CD4-positive, alpha-beta T cell treated with Interferon alpha-2 for 1 hour (primary cell): Measurements from ENCODE around the gene NCOR1.
"Not testable (repeated sequence)": the region's sequence is repeated elsewhere in the genome, so short reads cannot be mapped to it uniquely, and the experiment has no call there.

Experiments
- DNase-seq, 2 donors: peaks; one replicate each; pipeline ENCODE4 v3.0.0-alpha.2; 2020 to 2022

The NCOR1 gene

GRCh38 chr17:16083223-16083622, 132.1 kb downstream of the NCOR1 start:
- no peak for DNase-seq

- DNase-seq, result no peak
Measured at GRCh38 chr17:16081507-16082087, 133.7 kb downstream of the NCOR1 start.

DNA sequence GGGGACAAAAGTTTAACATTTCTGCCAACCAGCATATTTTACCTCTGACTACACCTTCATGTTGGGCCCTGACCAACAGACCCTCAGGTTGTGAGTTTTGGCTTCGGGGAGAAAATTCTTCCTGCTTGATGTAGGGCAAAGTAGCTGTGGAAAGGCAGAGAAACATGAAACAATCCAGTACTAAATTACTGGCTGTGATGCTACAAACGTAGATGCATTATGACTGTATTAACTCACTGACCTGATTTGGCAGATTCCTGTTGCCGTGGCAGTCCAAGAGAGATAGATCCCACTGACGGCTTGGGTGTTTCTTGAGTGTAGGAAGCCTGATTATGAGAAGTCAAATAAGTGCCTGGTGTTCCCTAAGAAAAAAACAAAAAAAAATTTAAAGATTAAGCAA, 135.0 kb downstream of the NCOR1 start:
- DNase-seq, result no peak

DNA sequence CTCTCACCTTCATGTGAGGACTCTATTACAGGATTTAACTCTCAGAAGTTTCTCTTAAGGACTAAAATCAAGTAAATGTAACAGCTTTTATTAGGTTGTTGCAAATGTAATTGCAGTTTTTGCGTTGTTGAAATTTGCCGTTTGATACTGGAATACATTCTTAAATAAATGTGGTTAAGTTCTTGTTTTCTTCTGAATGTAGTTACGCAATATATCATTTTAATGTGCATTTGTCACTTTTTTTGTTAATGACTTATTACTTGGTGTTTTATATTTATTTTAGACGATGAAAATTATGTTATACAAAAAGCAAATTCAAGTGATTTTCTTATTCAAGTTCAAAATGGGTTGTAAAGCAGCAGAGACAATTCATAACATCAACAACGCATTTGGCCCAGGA, 139.4 kb downstream of the NCOR1 start:
- DNase-seq, result no peak

- no peak for DNase-seq
Measured at GRCh38 chr17:16074423-16074822, 140.9 kb downstream of the NCOR1 start.

DNA sequence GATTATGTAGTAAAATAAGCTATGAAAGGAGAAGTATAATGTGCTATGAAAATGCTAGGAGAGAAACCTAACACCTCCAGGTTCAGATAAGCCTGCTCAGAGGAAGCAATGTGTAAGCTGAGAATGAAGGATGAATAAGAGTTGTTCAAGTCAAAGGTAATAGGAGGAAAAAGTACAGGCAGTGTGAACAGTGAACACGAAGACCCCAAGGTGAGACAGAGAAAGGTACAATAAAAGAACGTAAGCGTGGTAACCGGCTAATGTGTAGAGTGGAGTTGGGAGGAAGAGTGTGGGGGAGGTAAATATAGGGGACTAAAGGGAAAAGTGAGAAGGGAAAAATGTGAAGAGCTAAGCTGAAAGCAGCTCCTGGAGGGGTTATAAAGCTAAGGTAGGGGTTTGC, 141.5 kb downstream of the NCOR1 start:
- DNase-seq, result no peak

DNA sequence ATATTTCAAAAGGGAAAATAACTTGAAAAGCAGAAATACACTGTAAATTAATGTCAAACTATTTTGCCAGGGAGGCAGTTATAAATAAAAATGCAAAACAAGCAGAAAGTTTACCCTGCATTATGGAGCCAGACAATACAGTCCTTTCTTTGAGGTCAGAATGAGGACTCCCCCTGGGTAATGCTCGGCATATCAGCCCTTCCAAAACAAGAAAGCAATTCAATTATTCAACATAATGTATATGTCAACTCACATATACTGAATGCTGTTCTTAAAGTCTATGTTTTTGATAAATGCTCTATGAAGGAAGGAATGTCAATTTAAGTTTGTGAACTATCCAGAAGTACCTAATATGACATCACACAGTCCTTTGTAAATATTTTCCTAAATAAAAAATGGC, 143.3 kb downstream of the NCOR1 start:
- DNase-seq, result no peak

DNA sequence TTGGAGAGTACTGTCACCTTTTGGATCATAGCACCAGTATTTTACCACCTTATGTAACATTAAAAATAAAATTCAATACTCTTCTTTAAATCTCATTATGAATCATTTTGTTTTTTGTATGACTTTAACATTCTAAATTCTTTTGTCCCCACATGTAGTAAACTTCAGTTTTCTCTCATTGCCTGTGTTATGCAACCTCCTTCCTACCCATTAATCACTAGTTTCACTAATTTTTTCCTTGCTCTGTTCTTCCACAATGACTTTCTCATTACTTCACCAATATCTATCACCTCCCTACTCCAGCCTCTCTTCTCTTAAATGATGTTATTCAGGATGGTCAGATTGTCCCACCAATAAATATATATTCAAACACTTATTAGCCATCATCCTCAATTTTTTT, 147.0 kb downstream of the NCOR1 start:
- DNase-seq, result no peak

- DNase-seq, result no peak
Measured at GRCh38 chr17:16066125-16066524, 149.2 kb downstream of the NCOR1 start.

- DNase-seq, result no peak
Measured at GRCh38 chr17:16061631-16062030, 153.7 kb downstream of the NCOR1 start.

GRCh38 chr17:16055139-16055538, 160.2 kb downstream of the NCOR1 start:
- not testable (repeated sequence) for DNase-seq

- DNase-seq, result no peak
Measured at GRCh38 chr17:16052486-16052885, 162.8 kb downstream of the NCOR1 start.

DNA sequence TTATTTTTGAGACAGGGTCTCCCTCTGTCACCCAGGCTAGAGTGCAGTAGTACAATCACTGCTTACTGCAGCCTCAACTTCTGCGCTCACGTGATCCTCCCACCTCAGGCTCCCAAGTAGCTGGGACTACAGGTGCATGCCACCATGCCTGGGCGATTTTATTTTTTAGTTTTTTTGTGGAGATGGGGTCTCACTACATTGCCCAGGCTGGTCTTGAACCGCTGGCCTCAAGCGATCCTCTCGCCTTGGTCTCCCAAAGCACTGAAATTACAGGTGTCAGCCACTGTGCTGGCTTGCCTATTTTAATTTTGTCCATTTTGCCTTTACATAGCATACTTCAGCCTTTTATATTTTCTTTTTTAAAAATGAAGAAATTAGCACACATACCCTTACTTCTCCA, 164.5 kb downstream of the NCOR1 start:
- no peak for DNase-seq

DNA sequence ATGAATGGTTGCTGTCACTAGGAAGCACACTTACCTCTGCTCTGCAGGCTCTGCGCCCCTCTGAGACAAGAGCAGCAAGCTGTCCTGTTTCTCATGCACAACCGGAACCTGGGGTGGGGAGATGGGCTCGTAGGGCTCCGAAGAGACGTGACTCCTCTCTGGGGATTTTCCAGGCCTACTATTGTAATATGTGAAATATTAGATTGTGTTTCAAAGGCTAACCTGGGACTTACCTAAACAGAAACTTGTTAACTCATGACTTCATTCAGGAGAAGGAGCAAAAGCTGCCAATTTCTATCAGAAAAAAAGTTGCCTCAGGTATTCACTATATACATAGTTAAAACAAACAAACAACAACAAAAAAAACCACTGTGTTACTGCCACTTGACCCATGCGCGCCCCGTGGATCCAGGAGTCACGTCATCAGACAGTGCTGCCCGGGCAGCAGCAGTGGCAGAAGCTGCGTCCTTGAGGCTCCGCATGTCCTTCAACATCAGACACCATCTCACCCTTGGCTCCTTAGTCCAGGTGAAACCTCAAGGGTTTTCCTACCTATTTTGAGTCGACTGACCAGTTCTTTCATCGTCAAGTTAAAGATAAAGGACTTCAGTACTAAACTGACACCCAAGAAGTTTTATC, 166.4 kb downstream of the NCOR1 start:
- DNase-seq, result no peak

GRCh38 chr17:16046966-16047365, 168.4 kb downstream of the NCOR1 start:
- no peak for DNase-seq

DNA sequence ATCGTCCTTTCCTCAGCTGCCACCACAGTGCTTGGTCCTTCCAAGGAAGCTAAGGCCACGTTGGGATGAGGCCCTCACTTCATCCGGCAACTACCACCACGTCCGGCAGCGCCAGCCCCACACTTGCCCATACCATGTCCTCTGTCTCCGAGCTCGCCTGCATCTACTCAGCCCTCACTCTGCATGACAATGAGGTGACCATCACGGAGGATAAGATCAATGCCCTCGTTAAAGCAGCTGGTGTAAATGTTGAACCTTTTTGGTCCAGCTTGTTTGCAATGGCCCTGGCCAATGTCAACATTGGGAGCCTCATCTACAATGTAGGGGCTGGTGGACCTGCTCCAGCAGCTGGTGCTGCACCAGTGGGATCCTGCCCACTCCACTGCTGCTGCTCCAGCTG, 170.8 kb downstream of the NCOR1 start:
- DNase-seq, result no peak

DNA sequence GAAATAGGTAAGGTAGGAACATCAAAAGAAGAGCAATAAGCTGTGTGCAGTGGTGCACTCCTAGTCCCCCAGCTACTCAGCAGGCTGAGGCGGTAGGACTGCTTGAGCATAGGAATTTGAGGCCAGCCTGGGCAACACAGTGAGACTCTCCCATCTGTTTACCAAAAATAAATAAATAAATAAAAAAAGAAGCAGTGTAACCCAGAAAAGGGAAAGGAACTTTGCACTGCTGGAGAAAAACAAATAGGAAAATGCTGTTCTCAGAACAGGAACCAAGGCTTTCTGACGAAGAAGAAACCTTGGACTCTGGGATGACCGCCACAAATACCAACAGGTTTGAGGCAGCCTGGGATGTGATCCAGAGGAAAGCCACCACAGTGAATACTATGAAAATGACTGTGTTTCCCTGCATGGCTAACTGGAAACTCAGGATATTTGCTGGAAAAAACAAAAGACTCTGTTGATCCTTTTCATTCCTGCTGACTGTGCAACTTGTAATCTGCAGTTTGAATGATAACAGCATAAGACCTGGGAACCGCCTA, 174.6 kb downstream of the NCOR1 start:
- no peak for DNase-seq

DNA sequence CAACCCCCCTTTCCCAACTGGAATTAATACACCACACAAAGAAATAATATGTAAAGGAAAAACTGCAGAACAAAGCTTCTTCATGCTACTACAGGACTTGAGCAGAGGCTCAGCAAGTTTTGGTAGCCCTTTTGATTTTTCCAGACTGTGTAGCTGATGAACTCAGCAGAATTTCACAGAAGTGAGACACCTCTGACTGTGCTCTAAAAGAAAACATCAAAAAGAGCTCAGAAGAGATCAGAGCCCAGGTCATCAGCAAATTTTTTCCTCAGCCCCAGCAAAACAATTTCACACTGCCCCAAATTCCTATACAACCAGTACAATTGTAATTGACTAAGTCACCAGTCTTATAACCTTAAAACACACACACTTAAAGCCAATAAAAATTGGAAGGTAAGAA, 177.7 kb downstream of the NCOR1 start:
- no peak for DNase-seq

DNA sequence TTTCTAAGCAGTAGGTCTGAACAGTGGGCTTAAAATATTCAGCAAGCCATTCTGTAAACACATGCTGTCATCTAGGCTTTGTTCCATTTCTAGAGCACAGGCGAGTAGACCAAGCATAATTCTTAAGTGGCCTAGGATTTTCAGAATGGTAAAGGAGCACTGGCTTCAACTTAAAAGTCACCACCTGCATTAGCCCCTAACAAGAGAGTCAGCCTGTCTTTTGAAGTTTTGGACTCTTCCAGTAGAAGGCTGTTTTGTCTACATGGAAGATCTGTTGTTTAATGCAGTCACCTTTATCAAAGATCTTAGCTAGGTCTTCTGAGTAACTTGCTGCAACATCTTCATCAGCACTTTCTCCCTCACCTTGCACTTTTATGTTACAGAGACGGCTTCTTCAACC, 179.1 kb downstream of the NCOR1 start:
- no peak for DNase-seq

DNA sequence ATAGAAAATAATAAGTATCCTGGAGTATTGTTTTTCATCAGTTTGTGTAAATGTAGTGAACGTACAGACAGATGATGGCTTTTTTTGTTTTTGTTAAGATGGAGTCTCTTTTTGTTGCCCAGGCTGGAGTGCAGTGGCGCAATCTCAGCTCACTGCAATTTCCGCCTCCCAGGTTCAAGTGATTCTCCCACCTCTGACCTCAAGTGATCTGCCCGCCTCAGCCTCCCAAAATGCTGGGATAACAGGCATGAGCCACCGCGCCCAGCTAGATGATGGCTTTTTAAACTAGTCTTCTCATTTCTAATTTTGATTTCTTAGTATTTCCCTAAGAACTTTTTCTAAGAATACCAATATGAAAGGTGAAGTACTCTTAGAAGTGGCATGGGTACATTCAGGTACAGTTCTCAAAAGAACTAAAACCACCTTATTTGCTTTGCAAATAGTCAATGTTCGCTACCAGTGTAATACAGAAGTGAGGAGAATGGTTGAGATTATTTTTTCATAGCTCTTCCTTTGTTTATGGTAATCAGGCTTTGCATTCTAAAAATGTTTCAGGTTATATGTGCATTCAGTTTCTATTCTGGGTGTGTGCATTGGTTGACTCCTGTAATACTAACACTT, 181.5 kb downstream of the NCOR1 start:
- DNase-seq, result no peak

GRCh38 chr17:16027708-16028584, 187.4 kb downstream of the NCOR1 start:
- DNase-seq, result peak in 1 of 2 donors; percentile 24

GRCh38 chr17:16026895-16027294, 188.4 kb downstream of the NCOR1 start:
- no peak for DNase-seq

GRCh38 chr17:16025202-16025601, 190.1 kb downstream of the NCOR1 start:
- no peak for DNase-seq
